GM18907 (cell line): Measurements from ENCODE around the gene ATG4C.

ENCODE experiments used
- ATAC-seq: cut with Tn5 transposase; IDR thresholded peaks from one replicate; pipeline ENCODE4 v1.9.1; 2021; ENCODE audit warnings: mild to moderate bottlenecking, moderate library complexity; ENCODE audit not compliant: unreplicated experiment

ATG4C gene

DNA sequence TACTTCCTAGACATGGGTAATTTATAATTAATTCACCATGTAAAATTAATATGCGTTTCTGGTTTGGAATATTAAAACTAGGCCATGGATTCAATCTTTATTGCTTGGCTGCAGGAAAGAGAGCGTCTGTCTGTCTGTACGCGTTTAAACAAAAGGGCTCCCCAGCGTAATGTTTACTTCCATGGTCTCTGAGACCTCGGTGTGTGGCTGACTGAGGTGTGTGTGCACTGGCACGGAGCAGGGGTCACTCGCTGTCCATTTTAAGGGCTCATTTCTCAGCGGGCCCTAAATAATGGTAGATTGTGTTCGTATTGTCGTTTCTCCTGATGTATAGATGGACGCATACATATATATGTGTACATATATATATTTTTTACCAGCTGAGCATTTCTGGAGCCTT, 119.6 kb downstream of the ATG4C start:
- ATAC-seq, result no peak

DNA sequence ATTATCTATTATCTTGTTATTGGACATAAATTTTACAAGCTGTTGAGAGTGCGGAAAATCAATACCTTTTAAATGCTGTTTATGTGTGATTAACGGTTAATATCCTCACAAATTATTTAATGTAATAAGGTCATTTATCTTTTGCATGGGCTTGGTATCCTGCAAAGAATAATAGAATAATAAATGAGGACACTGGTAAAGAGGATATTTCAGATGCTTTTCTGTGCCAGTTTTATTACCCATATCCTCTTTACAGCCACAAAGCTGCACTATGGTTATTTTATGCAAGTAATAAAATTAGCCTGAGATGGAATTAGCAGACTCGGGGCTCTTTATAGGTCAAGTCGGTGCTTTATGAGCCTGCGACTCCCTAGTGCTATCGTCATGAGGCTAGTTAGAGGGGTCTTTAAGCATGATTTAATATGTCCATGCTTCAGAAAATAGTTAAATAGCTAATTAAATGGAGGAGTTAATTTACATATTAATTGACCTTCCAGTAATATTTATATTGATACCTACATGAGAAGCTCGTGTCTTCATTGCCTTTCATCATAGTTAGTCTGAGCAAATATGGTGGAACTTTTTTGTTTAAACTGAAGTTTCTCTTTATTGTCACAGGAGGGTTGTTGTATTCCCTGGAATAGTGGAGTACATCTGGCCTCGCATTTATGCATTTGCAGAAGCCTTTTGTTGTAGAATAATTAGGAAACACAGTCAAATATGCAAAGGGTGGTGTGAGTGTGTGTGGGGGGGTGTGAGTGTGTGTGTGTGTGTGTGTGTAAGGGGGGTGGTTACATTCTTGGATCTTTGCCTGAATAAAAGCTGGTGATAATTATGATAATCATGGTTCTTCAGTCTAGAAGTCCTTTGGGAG, 120.3 kb downstream of the ATG4C start:
- ATAC-seq, result no peak

DNA sequence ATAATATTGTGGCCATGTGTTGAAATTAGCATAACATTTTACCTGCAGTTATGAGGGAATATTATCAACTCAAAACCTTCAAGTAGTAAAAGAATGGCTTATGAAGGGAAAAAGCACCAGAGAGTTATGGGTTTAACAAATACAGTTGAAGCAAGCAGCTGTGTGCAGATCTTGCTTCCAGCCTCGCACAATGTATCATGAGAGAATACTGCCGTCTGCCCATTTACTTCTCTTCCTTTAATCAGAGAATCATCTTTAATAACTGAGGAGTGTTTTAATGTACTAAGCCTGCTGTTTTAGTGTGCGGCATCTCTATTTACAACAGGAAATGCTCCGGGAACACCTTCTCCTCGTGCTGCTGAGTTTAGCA, 120.9 kb downstream of the ATG4C start:
- no peak for ATAC-seq

DNA sequence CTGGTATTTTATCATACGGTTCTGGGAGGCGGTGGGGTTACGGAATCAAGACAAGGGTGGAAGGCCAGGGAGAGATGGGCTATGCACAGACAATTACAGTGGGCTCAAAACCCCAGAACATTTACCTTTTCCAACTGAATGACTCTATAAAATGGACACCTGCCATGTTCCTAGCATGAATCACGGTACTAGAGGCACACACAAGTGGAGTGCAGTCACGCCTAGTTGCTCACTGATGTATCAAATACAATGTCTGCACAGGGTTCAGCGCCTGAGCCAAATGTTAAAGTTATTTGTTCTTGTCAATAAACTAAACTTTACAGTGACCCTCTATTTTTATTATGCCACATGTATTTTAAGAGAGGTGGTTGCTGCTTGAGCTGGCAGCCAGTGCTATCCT, 121.4 kb downstream of the ATG4C start:
- no peak for ATAC-seq

DNA sequence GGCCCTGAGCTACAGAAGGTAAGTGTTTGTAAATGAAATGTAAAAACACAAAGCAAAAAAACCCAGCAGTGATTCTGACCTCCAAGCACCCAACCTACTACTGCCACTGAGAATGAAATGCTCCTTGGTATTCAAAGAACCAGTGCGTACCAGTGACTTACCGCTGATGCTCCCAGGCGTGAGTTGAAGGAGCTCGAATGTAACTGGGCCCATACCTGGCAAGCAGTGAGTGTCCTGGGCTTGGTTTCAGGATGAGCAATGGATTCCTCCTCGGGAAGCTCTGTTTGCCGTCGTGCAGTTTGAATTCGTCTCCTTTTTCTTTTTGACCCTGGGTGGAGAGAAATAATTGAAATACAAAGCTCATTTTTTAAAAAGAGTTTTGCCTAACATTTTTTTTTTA, 121.9 kb downstream of the ATG4C start:
- no peak for ATAC-seq

DNA sequence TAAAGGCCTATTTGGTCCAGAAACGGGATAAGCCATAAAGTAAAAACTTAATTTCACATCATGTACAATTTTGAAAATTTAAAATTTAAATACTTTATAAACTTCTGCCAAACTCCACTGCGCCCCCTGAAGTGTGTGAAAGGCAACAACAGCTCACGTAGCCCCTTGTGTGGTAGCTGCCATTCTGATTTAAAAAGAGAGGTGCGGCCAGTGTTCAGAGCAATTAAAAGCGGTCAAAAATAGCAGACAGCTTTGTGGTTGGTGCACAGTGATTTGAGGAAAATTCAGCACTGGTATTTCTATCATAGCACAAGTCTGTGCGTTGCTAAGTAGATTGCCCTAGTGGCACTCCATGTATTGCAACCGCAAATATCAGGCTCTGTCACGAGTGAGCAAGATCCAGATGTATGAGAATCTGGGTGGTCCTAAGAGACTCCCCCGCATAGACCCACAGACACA, 122.5 kb downstream of the ATG4C start:
- ATAC-seq, result no peak

DNA sequence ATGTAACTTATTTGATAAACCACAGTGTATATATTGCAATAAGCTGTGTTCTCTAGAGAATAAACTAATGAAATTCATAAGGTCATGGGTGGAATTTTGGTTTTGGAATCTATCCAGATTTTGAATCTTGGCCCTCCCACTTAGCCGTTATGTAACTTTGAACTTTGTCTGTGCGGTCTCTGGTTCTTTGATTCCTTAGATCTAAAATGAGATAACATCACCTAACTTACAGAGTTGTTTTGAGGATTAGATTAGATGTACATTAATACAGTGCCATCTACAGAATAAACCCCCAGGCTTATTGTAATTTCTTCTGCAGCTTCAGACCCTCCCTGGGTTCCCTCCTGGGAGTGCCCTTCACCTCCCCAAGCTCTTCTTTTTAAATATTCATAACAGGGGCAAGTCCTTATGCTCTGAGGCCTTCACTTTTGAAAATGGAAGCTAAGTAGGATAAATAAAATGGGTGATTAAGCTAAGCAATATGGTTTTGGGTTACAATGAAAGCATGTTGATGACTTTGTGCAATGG, 124.3 kb downstream of the ATG4C start:
- ATAC-seq, result no peak

DNA sequence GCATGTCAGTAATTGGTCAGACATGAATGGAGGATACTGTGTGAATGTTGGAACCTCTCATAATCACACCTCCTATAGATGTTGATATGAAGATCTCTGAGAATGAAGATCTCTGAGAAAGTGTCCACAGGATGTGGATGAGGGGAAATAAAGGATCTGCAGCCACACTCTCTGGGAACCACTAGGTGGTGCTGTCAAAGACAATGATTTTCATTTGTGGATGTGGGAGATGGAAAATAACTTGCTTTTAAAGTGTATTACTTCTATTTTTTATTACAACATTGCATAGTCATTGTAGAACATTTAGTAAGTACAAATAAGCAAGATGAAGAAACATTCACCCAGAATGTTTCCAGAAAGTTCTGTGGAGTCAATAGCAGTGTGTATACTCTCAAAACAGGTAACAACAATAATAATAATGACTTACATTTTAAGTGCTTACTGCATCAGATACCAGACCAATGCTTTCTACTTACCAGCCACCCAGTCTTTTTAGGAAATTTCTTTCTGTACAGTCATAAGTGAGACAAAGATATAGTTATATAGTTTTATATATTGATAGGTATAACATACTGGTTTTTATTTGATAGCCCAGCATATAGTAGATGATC, 128.2 kb downstream of the ATG4C start:
- no peak for ATAC-seq
